BLaER1 treated with 17β-estradiol and CSF1 and Interleukin-3, amounts not matched to agents 10 nM and 100 nM (cell line): Measurements from ENCODE around the gene BSDC1.

Experiments used
- H3K27ac ChIP-seq, 11 experiments: shearing (Covaris generic); formaldehyde crosslinking; 2 replicates each; pipeline ENCODE4 v1.8.1; 2022
- H3K27me3 ChIP-seq, 11 experiments: shearing (Covaris generic); formaldehyde crosslinking; 2 replicates each; pipeline ENCODE4 v1.8.1; 2022
- H3K36me3 ChIP-seq, 11 experiments: shearing (Covaris generic); formaldehyde crosslinking; 2 replicates each; pipeline ENCODE4 v1.8.1; 2022
- H3K4me1 ChIP-seq, 10 experiments: shearing (Covaris generic); formaldehyde crosslinking; 2 replicates each; pipeline ENCODE4 v1.8.1; 2022
- H3K4me2 ChIP-seq, 11 experiments: shearing (Covaris generic); formaldehyde crosslinking; 2 replicates each; pipeline ENCODE4 v1.8.1; 2022
- H3K4me3 ChIP-seq, 10 experiments: shearing (Covaris generic); formaldehyde crosslinking; 2 replicates each; pipeline ENCODE4 v1.8.1; 2022
- H3K9ac ChIP-seq, 11 experiments: shearing (Covaris generic); formaldehyde crosslinking; 2 replicates each; pipeline ENCODE4 v1.8.1; 2022
- H3K9me3 ChIP-seq, 11 experiments: shearing (Covaris generic); formaldehyde crosslinking; replicated peaks in 1 of 11; 2 replicates each; pipeline ENCODE4 v1.8.1; 2022
- H4K20me1 ChIP-seq, 11 experiments: shearing (Covaris generic); formaldehyde crosslinking; 2 replicates each; pipeline ENCODE4 v1.8.1; 2022
- Cebpa-rat ChIP-seq, 11 experiments: shearing (Covaris generic); IDR thresholded peaks; 2 replicates each; pipeline ENCODE4 v1.8.1; 2022

The BSDC1 gene

GRCh38 chr1:32386676-32387392 lies 7.4 kb downstream of the BSDC1 start:
- no peak overlapping the region for H3K4me3 ChIP-seq
- H3K36me3 ChIP-seq, result peaks cover 89 to 100% (median 97%) of the 10 kb centered on the region in 11 experiments
- H3K4me1 ChIP-seq, result peaks cover 7 to 33% (median 22%) of the 10 kb centered on the region in 10 experiments; a peak in 19 of 20 replicates
- no peaks in the 10 kb centered on the region for H3K27me3 ChIP-seq
- no peak overlapping the region for H3K27ac ChIP-seq
- no peaks in the 10 kb centered on the region for H3K9me3 ChIP-seq
- H3K4me2 ChIP-seq, result no peak overlapping the region
- no peak for TF ChIP-seq Cebpa-rat (IDR thresholded peaks at IDR 0.05)
- peaks cover 6 to 57% (median 24%) of the 10 kb centered on the region in 11 experiments; a peak in 14 of 22 replicates for H4K20me1 ChIP-seq
- no peak overlapping the region for H3K9ac ChIP-seq

DNA sequence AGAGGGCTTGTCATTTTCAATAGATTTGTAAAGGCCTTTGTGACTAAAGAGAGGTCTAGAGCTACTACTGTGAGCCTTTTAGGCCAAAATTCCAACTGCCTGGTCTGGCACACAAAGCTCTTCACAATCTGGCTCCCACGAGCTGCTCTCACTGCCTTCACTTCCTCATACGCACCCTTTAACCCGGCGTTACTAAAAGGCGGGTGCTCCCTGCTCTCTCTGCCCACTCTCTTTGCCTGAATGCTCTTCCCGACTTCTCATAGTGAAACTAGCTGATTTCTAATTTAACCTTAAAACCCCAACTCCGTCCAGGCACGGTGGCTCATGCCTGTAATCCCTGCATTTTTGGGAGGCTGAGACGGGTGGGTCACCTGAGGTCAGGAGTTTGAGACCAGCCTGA lies 14.2 kb downstream of the BSDC1 start:
- no peak for TF ChIP-seq Cebpa-rat (IDR thresholded peaks at IDR 0.05)
- no peak overlapping the region for H3K27ac ChIP-seq
- H3K27me3 ChIP-seq, result no peaks in the 10 kb centered on the region

DNA sequence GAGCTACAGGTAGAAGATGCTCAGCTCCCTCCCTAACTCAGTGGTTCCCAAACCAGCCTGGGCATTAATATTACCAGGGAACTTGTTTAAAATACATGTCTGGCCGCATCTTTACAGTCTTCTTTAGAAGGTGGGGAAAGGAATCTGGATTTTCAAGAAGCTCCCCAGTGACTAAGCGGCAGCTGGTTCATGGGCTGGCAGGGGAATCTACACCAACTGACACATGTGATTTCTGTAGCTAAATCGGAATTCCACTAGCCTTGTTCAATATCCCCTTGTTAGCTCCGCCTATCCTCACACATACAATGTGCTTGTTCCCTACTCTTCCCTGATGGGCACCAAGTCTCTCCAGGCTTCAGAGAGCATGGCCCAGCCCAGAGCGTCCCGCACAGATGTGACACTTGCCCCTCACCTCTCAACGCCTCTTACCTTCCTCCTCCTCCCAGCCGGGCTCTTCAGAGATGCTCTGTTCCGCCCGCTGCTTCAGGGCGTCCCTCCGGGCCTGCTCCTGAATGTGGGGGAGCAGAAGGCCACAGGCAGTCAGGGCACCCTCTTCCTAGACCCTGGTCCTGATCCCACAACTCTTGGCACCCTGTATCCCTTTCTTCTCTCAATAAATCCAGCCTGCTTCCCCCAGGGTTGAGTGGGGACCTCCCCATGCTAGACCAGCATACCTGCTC lies 16.6 kb downstream of the BSDC1 start:
- Histone ChIP-seq H3K9ac (no peak overlapping the region), H3K4me1 (peaks cover 5 to 17% (median 7%) of the 10 kb centered on the region in 10 experiments; a peak in 19 of 20 replicates), H3K27me3 (no peaks in the 10 kb centered on the region), H3K9me3 (no peaks in the 10 kb centered on the region), H3K4me3 (no peak overlapping the region), H4K20me1 (peaks cover 13 to 54% (median 26%) of the 10 kb centered on the region in 11 experiments; a peak in 20 of 22 replicates), H3K36me3 (peaks cover 93 to 100% (median 100%) of the 10 kb centered on the region in 11 experiments), H3K27ac (no peak overlapping the region), H3K4me2 (no peak overlapping the region)
- no peak for TF ChIP-seq Cebpa-rat (IDR thresholded peaks at IDR 0.05)

More for the DNA sequence above, 14.2 kb downstream of the BSDC1 start:
- H3K9ac ChIP-seq, result no peak overlapping the region; a peak in 2 of 22 replicates
- peaks cover 0 to 30% (median 8%) of the 10 kb centered on the region in 11 experiments; a peak in 12 of 22 replicates for H4K20me1 ChIP-seq
- peaks cover 0 to 17% (median 0%) of the 10 kb centered on the region in 10 experiments; a peak in 4 of 20 replicates for H3K4me1 ChIP-seq
- H3K36me3 ChIP-seq, result peaks cover 99 to 100% (median 100%) of the 10 kb centered on the region in 11 experiments
- H3K9me3 ChIP-seq, result no peaks in the 10 kb centered on the region
- H3K4me3 ChIP-seq, result no peak overlapping the region
- no peak overlapping the region; a peak in 1 of 22 replicates for H3K4me2 ChIP-seq

- Histone ChIP-seq H3K4me2 (no peak overlapping the region), H3K4me3 (no peak overlapping the region), H3K9me3 (no peaks in the 10 kb centered on the region), H3K36me3 (peaks cover 86 to 100% (median 91%) of the 10 kb centered on the region in 11 experiments), H3K9ac (no peak overlapping the region), H3K27me3 (no peaks in the 10 kb centered on the region), H4K20me1 (peaks cover 22 to 69% (median 41%) of the 10 kb centered on the region in 11 experiments; a peak in 21 of 22 replicates), H3K4me1 (peaks cover 16 to 24% (median 19%) of the 10 kb centered on the region in 10 experiments; a peak in 19 of 20 replicates), H3K27ac (no peak overlapping the region)
- TF ChIP-seq Cebpa-rat (IDR thresholded peaks at IDR 0.05), result no peak
These were observed 18.0 kb downstream of the BSDC1 start for GRCh38 chr1:32376199-32376598.

GRCh38 chr1:32373996-32374592 lies 20.1 kb downstream of the BSDC1 start:
- peaks cover 84 to 100% (median 91%) of the 10 kb centered on the region in 11 experiments for H3K36me3 ChIP-seq

GRCh38 chr1:32372149-32372756 lies 22.0 kb downstream of the BSDC1 start:
- H3K9me3 ChIP-seq, result no peaks in the 10 kb centered on the region
- peak overlapping the region in 2 of 11 experiments; percentile 3 to 27; a peak in 2 of 22 replicates for H3K9ac ChIP-seq
- H3K27ac ChIP-seq, result no peak overlapping the region
- no peak for TF ChIP-seq Cebpa-rat (IDR thresholded peaks at IDR 0.05)
- no peak overlapping the region for H3K4me3 ChIP-seq
- peak overlapping the region in 9 of 11 experiments; percentile 17 to 62 (median 45); a peak in 18 of 22 replicates for H3K4me2 ChIP-seq
- H3K27me3 ChIP-seq, result no peaks in the 10 kb centered on the region
- H3K4me1 ChIP-seq, result peaks cover 0 to 21% (median 17%) of the 10 kb centered on the region in 10 experiments; a peak in 17 of 20 replicates
- peaks cover 84 to 100% (median 91%) of the 10 kb centered on the region in 11 experiments for H3K36me3 ChIP-seq
- H4K20me1 ChIP-seq, result peaks cover 22 to 87% (median 55%) of the 10 kb centered on the region in 11 experiments; a peak in 21 of 22 replicates

More at GRCh38 chr1:32373996-32374592, 20.1 kb downstream of the BSDC1 start:
- peaks cover 22 to 86% (median 52%) of the 10 kb centered on the region in 11 experiments; a peak in 21 of 22 replicates for H4K20me1 ChIP-seq
- H3K4me1 ChIP-seq, result peaks cover 0 to 21% (median 17%) of the 10 kb centered on the region in 10 experiments; a peak in 17 of 20 replicates
- H3K4me2 ChIP-seq, result no peak overlapping the region
- H3K9me3 ChIP-seq, result no peaks in the 10 kb centered on the region
- H3K9ac ChIP-seq, result peak overlapping the region in 1 of 11 experiments; percentile 40; a peak in 3 of 22 replicates
- no peak for TF ChIP-seq Cebpa-rat (IDR thresholded peaks at IDR 0.05)
- no peak overlapping the region for H3K27ac ChIP-seq
- no peaks in the 10 kb centered on the region for H3K27me3 ChIP-seq
- no peak overlapping the region for H3K4me3 ChIP-seq

DNA sequence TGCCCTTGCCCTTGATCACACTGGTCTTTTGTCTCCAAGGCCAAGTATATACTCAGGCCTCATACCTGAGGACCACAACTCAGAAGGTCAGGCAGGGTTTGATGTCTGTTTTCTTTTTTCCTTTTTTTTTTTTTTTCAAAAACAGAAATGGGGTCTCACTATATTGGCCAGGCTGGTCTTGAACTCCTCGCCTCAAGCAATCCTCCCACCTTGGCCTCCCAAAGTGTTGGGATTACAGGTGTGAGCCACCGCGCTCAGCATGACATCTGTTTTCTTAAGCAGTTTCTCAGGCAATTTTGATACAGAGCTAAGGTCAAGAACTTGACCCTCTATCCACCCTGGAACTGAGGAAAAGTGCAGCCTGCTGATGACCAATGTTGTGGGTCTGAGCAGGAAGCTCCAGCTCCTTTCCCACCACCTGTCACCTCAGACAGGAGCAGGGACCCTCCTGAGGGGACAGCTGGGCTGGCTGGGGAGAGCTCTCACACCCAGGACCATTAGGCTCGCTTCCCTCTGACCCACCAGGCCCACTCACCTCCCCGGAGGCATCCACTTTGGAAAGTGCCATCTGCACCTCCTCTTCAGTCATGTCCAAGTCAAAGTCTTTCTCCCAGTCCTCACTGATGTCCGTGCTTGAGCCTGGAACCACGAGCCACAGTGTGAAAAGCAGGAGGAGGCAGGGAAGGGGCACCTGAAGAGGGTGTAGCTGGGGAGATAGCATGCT lies 26.2 kb downstream of the BSDC1 start:
- no peak overlapping the region for H3K27ac ChIP-seq
- peaks cover 73 to 100% (median 84%) of the 10 kb centered on the region in 11 experiments for H3K36me3 ChIP-seq
- no peaks in the 10 kb centered on the region for H3K9me3 ChIP-seq
- no peak for TF ChIP-seq Cebpa-rat (IDR thresholded peaks at IDR 0.05)
- peaks cover 0 to 7% (median 1%) of the 10 kb centered on the region in 11 experiments; a peak in 11 of 22 replicates for H3K27me3 ChIP-seq
- no peak overlapping the region for H3K4me2 ChIP-seq
- H3K4me3 ChIP-seq, result no peak overlapping the region
- H3K9ac ChIP-seq, result no peak overlapping the region; a peak in 1 of 22 replicates
- H3K4me1 ChIP-seq, result peaks cover 14 to 44% (median 36%) of the 10 kb centered on the region in 10 experiments; a peak in 19 of 20 replicates
- H4K20me1 ChIP-seq, result peaks cover 32 to 83% (median 71%) of the 10 kb centered on the region in 11 experiments; a peak in 21 of 22 replicates
